Activated CD8-positive, alpha-beta memory T cell treated with anti-CD3 and anti-CD28 coated beads for 36 hours (primary cell): ENCODE measurements around the gene MPPE1. TPM values are rescaled to one million over a fixed set of nuclear protein-coding genes. Genes with fewer than 3 reads are reported as not detected.

ENCODE experiments used
- CTCF ChIA-PET: fragments of 350-600 bp; sonication (Branson Sonifier 250); formaldehyde crosslinking; loops from one replicate; lab custom pipeline; 2021; ENCODE audit warnings: antibody characterized with exemption; lab: Charles Lee
- POLR2A ChIA-PET: fragments of 350-600 bp; sonication (Branson Sonifier 250); formaldehyde crosslinking; loops from one replicate; lab custom pipeline; 2021; ENCODE audit warnings: antibody characterized with exemption; lab: Charles Lee
- total RNA-seq, 2 experiments: library from RNA; stranded (reverse); gene quantifications; one replicate each; pipeline ENCODE4 v1.2.3, GENCODE V29; 2021

MPPE1 gene
- total RNA-seq, 2 experiments from 2014 or later = 29.8 to 30.8 TPM

- ChIA-PET CTCF (interaction anchor here (0.6 kb wide), 1 partner anchor 187 kb away, joined by 3 read pairs; no protein-coding TSS in a partner anchor), POLR2A (no interaction called here)
Measured at GRCh38 chr18:11840493-11840892, 67.6 kb downstream of the MPPE1 start.

- POLR2A ChIA-PET = no interaction called here
- CTCF ChIA-PET = no interaction called here
Measured at GRCh38 chr18:11839556-11839955, 68.6 kb downstream of the MPPE1 start.

- POLR2A ChIA-PET = no interaction called here
- CTCF ChIA-PET = interaction anchor here (0.6 kb wide), 1 partner anchor 130 kb away, joined by 3 read pairs; no protein-coding TSS in a partner anchor
Measured at GRCh38 chr18:11834772-11835171, 73.3 kb downstream of the MPPE1 start.

Other genes starting within 250 kb of the MPPE1 start
- gene GNAL, start 219.1 kb downstream of the MPPE1 start, total RNA-seq = under 1 TPM; 0.15 to 0.17 TPM
- 10 to 100 TPM; 20.1 to 21.0 TPM for gene CHMP1B, start 56.9 kb downstream of the MPPE1 start, total RNA-seq
- 10 to 100 TPM; 17.4 to 19.5 TPM for gene IMPA2, start 73.2 kb upstream of the MPPE1 start, total RNA-seq
- not detected for gene ANKRD62, start 185.5 kb upstream of the MPPE1 start, total RNA-seq